ENCODE results near the gene PCCA.

Gene PCCA

DNA sequence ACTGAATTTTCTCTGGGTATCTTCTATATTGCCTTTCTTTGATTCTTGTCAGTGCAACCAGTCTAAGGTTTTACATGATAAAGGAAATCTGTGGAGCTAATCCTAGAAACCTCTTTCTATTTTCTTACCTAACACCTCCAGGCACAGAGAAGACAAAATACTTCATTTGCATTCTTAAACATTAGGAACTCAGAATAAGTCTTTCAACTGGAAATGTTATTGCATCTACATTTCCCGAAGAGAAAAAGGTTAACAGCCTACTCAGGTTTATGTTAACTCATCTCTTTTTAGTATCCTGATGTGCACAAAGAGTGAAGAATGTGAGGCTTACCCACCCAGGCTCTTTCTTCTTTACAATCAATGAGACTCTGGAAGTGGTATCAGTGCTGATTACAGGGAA is 106.7 kb downstream of the PCCA start:
- no peak for DNase-seq
- Histone ChIP-seq H3K9me3 (ENCODE audit: severe bottlenecking) (no peaks in the 10 kb centered on the region), H3K4me3 (ENCODE audit: low read depth, low read length) (no peak overlapping the region), H3K27ac (no peak overlapping the region), H3K27me3 (ENCODE audit: insufficient read depth, low read depth, severe bottlenecking) (no peaks in the 10 kb centered on the region), H3K36me3 (peaks cover 6% of the 10 kb centered on the region; the same call in 1 of the 2 replicates)
- TF ChIP-seq, protein P1, sequence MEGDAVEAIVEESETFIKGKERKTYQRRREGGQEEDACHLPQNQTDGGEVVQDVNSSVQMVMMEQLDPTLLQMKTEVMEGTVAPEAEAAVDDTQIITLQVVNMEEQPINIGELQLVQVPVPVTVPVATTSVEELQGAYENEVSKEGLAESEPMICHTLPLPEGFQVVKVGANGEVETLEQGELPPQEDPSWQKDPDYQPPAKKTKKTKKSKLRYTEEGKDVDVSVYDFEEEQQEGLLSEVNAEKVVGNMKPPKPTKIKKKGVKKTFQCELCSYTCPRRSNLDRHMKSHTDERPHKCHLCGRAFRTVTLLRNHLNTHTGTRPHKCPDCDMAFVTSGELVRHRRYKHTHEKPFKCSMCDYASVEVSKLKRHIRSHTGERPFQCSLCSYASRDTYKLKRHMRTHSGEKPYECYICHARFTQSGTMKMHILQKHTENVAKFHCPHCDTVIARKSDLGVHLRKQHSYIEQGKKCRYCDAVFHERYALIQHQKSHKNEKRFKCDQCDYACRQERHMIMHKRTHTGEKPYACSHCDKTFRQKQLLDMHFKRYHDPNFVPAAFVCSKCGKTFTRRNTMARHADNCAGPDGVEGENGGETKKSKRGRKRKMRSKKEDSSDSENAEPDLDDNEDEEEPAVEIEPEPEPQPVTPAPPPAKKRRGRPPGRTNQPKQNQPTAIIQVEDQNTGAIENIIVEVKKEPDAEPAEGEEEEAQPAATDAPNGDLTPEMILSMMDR (IDR thresholded peaks at IDR 0.05; ENCODE audit: low read depth, low read length) = no peak

DNA sequence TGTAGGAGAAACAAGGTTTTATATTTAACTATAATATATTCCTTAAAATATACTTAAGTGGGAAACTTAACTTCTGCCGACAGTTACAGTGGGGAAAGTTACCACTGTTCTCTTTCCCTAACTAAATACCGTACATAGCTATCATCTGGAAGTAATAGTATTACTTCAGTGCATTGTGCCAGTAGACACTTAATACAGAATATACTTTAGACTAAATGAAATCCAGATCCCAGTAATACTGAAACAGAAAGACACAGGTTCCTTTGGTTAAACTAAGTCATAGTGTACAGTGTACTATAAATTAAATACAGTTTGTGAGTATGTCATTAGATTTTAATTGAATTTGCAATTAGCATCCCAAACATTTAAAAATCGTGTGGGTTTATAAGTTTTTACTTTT is 107.5 kb downstream of the PCCA start:
- no peak for DNase-seq
- no peak overlapping the region for H3K4me3 ChIP-seq (ENCODE audit: low read depth, low read length)
- no peak overlapping the region for H3K27ac ChIP-seq
- TF ChIP-seq, protein P1 (IDR thresholded peaks at IDR 0.05; ENCODE audit: low read depth, low read length) = no peak
- H3K9me3 ChIP-seq (ENCODE audit: severe bottlenecking) = no peaks in the 10 kb centered on the region
- peaks cover 6% of the 10 kb centered on the region; the same call in 1 of the 2 replicates for H3K36me3 ChIP-seq
- H3K27me3 ChIP-seq (ENCODE audit: insufficient read depth, low read depth, severe bottlenecking) = no peaks in the 10 kb centered on the region

DNA sequence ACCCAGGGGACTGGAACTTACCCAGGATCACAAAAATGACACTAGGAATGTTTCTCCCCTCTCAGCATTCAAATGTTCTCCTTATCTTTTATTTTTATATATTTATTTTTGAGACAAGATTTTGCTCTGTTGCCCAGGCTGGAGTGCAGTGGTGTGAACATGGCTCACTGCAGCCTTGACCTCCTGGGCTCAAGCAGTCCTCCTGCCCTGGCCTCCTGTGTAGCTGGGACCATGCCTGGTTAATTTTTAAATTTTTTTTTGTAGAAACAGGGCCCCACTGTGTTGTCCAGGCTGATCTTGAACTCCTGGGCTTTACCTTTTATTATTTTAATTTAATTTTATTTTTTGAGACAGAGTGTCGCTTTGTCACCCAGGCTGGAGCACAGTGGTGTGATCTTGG is 108.2 kb downstream of the PCCA start:
- Histone ChIP-seq H3K36me3 (peaks cover 6% of the 10 kb centered on the region; the same call in 1 of the 2 replicates), H3K9me3 (ENCODE audit: severe bottlenecking) (no peaks in the 10 kb centered on the region), H3K27me3 (ENCODE audit: insufficient read depth, low read depth, severe bottlenecking) (no peaks in the 10 kb centered on the region), H3K27ac (no peak overlapping the region), H3K4me3 (ENCODE audit: low read depth, low read length) (no peak overlapping the region)
- TF ChIP-seq, protein P1 (IDR thresholded peaks at IDR 0.05; ENCODE audit: low read depth, low read length) = no peak
- DNase-seq = no peak

DNA sequence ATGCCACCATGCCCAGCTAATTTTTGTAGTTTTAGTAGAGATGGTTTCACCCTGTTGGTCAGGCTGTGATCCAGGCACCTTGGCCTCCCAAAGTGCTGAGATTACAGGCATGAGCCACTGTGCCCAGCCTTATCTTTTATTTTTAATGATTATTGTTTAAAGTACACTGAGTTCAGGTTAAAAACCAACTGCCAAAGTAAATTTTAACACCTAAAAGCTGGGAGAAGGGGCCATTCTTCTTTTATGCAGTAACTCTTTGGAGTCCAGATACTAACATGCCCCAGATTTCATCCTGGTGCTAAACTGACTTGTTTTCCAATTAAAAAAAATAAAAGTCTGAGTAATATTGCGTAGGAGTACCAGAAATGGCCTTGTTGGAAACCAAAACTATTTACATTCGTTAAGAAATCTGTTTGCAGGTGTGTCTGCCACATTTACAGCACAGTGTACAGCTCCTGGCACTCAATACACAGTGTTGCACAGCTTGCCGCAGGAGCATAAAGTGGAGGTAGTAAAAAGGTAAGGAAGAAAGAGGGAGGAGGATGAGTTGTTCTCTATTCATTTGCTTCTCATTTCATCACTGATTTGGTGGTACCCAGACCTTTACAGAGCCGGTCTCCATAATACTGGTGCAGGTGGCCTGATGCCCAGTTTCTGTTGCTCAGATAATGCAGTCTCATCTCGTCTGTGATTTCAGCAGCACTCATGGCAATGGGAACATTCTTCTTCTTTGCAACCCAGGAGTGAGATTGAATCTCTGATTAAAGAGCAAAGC is 108.9 kb downstream of the PCCA start:
- H3K36me3 ChIP-seq = peaks cover 6% of the 10 kb centered on the region; the same call in 1 of the 2 replicates
- no peak overlapping the region for H3K27ac ChIP-seq
- DNase-seq = no peak
- no peaks in the 10 kb centered on the region for H3K27me3 ChIP-seq (ENCODE audit: insufficient read depth, low read depth, severe bottlenecking)
- no peaks in the 10 kb centered on the region for H3K9me3 ChIP-seq (ENCODE audit: severe bottlenecking)
- TF ChIP-seq, protein P1 (IDR thresholded peaks at IDR 0.05; ENCODE audit: low read depth, low read length) = no peak
- no peak overlapping the region for H3K4me3 ChIP-seq (ENCODE audit: low read depth, low read length)

DNA sequence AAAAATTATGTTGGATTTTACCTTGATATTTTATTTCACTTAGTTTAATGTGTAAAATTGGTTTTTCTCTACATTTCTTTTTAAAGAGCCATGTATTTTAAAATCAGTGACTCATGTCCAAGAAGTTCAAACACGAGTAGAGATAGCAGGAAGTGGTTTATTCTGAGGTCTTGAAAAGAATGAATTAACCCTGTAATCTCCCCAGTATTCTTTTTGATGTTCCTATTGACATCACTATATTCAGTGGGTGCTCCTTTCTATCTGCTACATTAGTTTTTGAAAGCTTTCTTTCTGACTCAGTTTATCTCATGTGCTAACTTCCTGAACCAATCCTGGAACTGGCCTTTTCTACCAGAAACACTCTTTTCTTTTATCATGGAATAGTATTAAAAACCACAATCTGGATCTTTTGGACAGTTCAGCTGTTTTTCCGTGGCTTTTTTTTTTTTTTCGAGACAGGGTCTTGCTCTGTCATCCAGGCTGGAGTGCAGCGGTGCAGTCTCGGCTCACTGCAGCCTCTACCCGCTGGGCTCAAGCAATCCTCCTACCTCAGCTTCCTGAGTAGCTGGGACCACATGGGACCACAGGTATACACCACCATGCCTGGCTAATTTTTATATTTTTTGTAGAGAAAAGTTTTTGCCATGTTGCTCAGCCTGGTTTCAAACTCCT is 114.9 kb downstream of the PCCA start:
- Histone ChIP-seq H3K36me3 (no peaks in the 10 kb centered on the region), H3K9me3 (ENCODE audit: severe bottlenecking) (no peaks in the 10 kb centered on the region), H3K27ac (no peak overlapping the region), H3K27me3 (ENCODE audit: insufficient read depth, low read depth, severe bottlenecking) (no peaks in the 10 kb centered on the region), H3K4me3 (ENCODE audit: low read depth, low read length) (no peak overlapping the region)
- DNase-seq = no peak
- TF ChIP-seq, protein P1 (IDR thresholded peaks at IDR 0.05; ENCODE audit: low read depth, low read length) = no peak
